Fibroblast of skin of left quadriceps (primary cell): ENCODE results near the gene LRRC75A.
A peak's percentile ranks its signal among the peaks of the same experiment; 100 is the strongest.
"Not testable (repeated sequence)": the region's sequence is repeated elsewhere in the genome, so short reads cannot be mapped to it uniquely, and the experiment has no call there.

ENCODE experiments used
- DNase-seq, 2 experiments: peaks; one replicate each; pipeline ENCODE4 v3.0.0-alpha.2; 2013; ENCODE audit warnings: low read depth in 2 of 2

The LRRC75A gene

GRCh38 chr17:16432017-16432416 is 60.0 kb downstream of the LRRC75A start:
- DNase-seq: no peak

DNA sequence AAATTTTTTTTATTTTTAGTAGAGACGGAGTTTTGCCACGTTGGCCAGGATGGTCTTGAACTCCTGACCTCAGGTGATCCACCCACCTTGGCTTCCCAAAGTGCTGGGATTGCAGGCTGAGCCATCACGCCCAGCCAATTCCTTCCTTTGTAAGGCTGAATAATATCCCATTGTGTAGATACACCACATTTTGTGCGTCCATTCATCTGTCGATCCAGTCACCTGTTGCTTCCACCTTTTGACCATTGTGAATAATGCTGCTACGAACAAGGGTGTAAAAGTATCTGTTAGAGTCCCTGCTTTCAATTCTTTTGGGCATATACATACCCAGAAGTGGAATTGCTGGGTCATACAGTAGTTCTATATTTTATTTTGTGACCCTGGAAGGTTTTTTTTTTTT is 61.3 kb downstream of the LRRC75A start:
- no peak for DNase-seq

GRCh38 chr17:16429083-16429482 is 62.9 kb downstream of the LRRC75A start:
- DNase-seq: no peak

GRCh38 chr17:16428098-16428882 is 63.7 kb downstream of the LRRC75A start:
- peak; percentile 41 to 51 for DNase-seq

- DNase-seq: no peak
Observed at GRCh38 chr17:16427020-16427419, 65.0 kb downstream of the LRRC75A start.

- DNase-seq: no peak
Observed at GRCh38 chr17:16425698-16426659, 66.0 kb downstream of the LRRC75A start.

GRCh38 chr17:16425202-16425601 is 66.8 kb downstream of the LRRC75A start:
- DNase-seq: no peak

DNA sequence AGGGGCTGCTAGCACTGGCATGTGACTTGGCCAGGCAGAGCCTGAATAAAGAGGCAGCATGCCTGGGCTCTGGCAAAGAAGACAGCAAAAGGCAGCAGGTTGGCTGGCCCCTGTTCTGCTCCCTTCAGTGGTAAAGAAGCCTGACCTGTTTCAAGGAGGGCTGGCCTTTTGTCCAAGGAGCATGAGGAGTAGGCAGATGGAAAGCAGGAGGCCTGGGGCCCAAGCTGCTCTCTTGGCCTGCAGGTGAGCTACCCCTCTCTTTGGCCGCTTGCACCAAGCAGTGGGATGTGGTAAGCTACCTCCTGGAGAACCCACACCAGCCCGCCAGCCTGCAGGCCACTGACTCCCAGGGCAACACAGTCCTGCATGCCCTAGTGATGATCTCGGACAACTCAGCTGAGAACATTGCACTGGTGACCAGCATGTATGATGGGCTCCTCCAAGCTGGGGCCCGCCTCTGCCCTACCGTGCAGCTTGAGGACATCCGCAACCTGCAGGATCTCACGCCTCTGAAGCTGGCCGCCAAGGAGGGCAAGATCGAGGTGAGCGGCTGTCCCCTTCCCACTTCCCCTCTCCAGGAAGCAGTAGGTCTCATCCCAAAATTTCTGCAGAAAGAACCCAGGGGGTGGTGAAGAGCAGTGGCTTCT is 68.6 kb downstream of the LRRC75A start:
- DNase-seq: no peak

DNA sequence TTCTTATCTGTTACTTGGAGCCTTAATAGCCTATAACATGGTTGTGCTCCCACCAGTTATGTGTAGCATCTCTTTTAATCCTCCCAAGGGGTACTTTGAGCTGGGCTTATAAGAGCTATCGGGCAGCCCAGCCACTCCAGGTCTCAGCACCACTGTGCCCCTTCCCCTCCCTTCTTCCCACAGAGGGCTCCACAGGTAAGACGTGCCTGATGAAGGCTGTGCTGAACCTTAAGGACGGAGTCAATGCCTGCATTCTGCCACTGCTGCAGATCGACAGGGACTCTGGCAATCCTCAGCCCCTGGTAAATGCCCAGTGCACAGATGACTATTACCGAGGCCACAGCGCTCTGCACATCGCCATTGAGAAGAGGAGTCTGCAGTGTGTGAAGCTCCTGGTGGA is 69.6 kb downstream of the LRRC75A start:
- no peak for DNase-seq

- DNase-seq: peak; percentile 44 to 53
Observed at GRCh38 chr17:16419929-16420271, 72.1 kb downstream of the LRRC75A start.

GRCh38 chr17:16419074-16419928 is 72.7 kb downstream of the LRRC75A start:
- peak; percentile 57 to 62 for DNase-seq

- no peak for DNase-seq
Observed at GRCh38 chr17:16418685-16419068, 73.3 kb downstream of the LRRC75A start.

- no peak for DNase-seq
Observed at GRCh38 chr17:16417896-16418684, 73.9 kb downstream of the LRRC75A start.

GRCh38 chr17:16417399-16417798 is 74.6 kb downstream of the LRRC75A start:
- no peak for DNase-seq

GRCh38 chr17:16415031-16415924 is 76.7 kb downstream of the LRRC75A start, which contains the start of gene TRPV2:
Gene TRPV2, plus strand, starts transcription at chr17:16415571. Its CDS starts 2,098 bp downstream, at chr17:16417669.
- no peak for DNase-seq

GRCh38 chr17:16407911-16408588 is 83.9 kb downstream of the LRRC75A start:
- DNase-seq: no peak

- DNase-seq: no peak
Observed at GRCh38 chr17:16406742-16407674, 85.0 kb downstream of the LRRC75A start.

- DNase-seq: not testable (repeated sequence)
Observed at GRCh38 chr17:16403847-16404246, 88.1 kb downstream of the LRRC75A start.
